ENCODE measurements around the gene P2RY8. TPM values are rescaled to one million over a fixed set of nuclear protein-coding genes. Genes with fewer than 3 reads are reported as not detected.

P2RY8 gene, protein sequence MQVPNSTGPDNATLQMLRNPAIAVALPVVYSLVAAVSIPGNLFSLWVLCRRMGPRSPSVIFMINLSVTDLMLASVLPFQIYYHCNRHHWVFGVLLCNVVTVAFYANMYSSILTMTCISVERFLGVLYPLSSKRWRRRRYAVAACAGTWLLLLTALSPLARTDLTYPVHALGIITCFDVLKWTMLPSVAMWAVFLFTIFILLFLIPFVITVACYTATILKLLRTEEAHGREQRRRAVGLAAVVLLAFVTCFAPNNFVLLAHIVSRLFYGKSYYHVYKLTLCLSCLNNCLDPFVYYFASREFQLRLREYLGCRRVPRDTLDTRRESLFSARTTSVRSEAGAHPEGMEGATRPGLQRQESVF
- not detected for polyA plus RNA-seq (2013, experiment 1 of 2)
- not detected for polyA plus RNA-seq (2013, experiment 2 of 2)

GRCh38 chrX:1537031-1537715 lies at the start of gene P2RY8:
P2RY8 (minus strand) TSS chrX:1537185; CDS start chrX:1466558, 70,627 bp downstream.
- H2BK5ac ChIP-seq (ENCODE audit: low read length), result no peak within 1 kb of the TSS
- no CpG with 5 or more reads among the region's 27 CpGs for WGBS (ENCODE audit: extremely low coverage, insufficient coverage, low lambda C conversion rate)
- no peak within 1 kb of the TSS for H3K56ac ChIP-seq (ENCODE audit: low read length)
- H3K79me2 ChIP-seq (ENCODE audit: control insufficient read depth, insufficient read depth, low read length), result no peaks in the 10 kb centered on the region
- H3K4ac ChIP-seq (ENCODE audit: low read depth, low read length), result no peak within 1 kb of the TSS
- no peaks in the 10 kb centered on the region for H3K27me3 ChIP-seq (ENCODE audit: insufficient read depth, low read length, poor library complexity)
- H3K27ac ChIP-seq (ENCODE audit: low read depth, low read length), result no peak within 1 kb of the TSS
- no peak within 1 kb of the TSS for H3K4me3 ChIP-seq (ENCODE audit: low read length)
- DNase-seq, result no peak
- H2BK15ac ChIP-seq (replicated peaks; ENCODE audit: low read depth), result no peak within 1 kb of the TSS
- no peaks in the 10 kb centered on the region for H3K4me1 ChIP-seq (ENCODE audit: control insufficient read depth, low read depth, low read length)
- H3K18ac ChIP-seq (ENCODE audit: low read length), result no peak within 1 kb of the TSS
- no peak within 1 kb of the TSS for H3K23ac ChIP-seq (ENCODE audit: low read length)
- no peak within 1 kb of the TSS for H2BK120ac ChIP-seq (ENCODE audit: low read depth, low read length)
- no peak within 1 kb of the TSS for H3K9ac ChIP-seq (ENCODE audit: low read length)
- H2AK5ac ChIP-seq (ENCODE audit: low read length), result no peak within 1 kb of the TSS
- H3K79me1 ChIP-seq (ENCODE audit: low read length), result no peaks in the 10 kb centered on the region
- H3K36me3 ChIP-seq (ENCODE audit: control insufficient read depth, insufficient read depth, low read length), result no peaks in the 10 kb centered on the region
- no peak within 1 kb of the TSS for H3K4me2 ChIP-seq (ENCODE audit: low read length)
- no peak within 1 kb of the TSS for H4K5ac ChIP-seq (ENCODE audit: low read length)
- no peak within 1 kb of the TSS for H4K8ac ChIP-seq (ENCODE audit: low read depth, low read length)

DNA sequence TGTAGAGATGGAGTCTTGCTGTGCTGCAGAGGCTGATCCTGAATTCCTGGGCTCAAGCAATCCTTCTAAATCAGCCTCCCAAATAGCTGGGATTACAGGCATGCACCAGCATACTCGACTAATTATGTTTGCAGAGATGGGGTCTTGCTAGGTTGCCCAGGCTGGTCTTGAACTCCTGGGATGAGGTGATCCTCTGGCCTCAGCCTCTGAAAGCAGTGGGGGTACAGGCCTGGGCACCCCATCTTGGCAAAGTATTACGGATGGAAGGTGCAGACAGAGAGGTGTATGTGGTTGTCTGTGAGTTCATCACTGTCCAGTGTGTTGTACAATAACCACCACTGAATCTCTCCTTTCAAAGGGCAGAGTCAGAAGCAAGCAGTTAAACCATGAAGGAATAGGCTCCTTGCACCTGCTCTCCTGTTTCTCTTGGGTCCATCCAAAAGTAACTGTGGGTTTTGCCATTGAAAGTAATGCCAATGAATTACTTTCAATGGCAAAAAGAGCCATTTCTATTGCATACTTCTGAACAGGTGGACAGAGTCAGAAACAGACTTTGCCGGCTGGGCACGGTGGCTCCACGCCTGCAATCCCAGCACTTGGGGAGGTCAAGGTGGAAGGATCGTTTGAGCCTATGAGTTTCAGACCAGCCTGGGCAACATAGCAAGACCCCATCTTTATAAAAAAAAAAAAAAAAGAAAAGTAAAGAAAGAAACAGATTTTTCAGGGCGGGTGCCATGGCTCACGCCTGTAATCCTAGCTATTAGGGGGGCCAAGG lies 47.4 kb upstream of the P2RY8 start:
- no peak overlapping the region for H3K18ac ChIP-seq (ENCODE audit: low read length)
- no peaks in the 10 kb centered on the region for H3K27me3 ChIP-seq (ENCODE audit: insufficient read depth, low read length, poor library complexity)
- no peaks in the 10 kb centered on the region for H3K36me3 ChIP-seq (ENCODE audit: control insufficient read depth, insufficient read depth, low read length)
- WGBS (ENCODE audit: extremely low coverage, insufficient coverage, low lambda C conversion rate), result no CpG with 5 or more reads among the region's 8 CpGs
- no peak overlapping the region for H3K4me2 ChIP-seq (ENCODE audit: low read length)
- H2BK15ac ChIP-seq (replicated peaks; ENCODE audit: low read depth), result no peak overlapping the region
- H3K4me3 ChIP-seq (ENCODE audit: low read length), result no peak overlapping the region
- no peak overlapping the region for H3K56ac ChIP-seq (ENCODE audit: low read length)
- no peak overlapping the region for H3K27ac ChIP-seq (ENCODE audit: low read depth, low read length)
- no peak overlapping the region for H2BK120ac ChIP-seq (ENCODE audit: low read depth, low read length)
- no peak overlapping the region for H3K9ac ChIP-seq (ENCODE audit: low read length)
- H3K79me2 ChIP-seq (ENCODE audit: control insufficient read depth, insufficient read depth, low read length), result no peaks in the 10 kb centered on the region
- H3K4ac ChIP-seq (ENCODE audit: low read depth, low read length), result no peak overlapping the region
- H3K79me1 ChIP-seq (ENCODE audit: low read length), result no peaks in the 10 kb centered on the region
- no peak for DNase-seq
- H3K4me1 ChIP-seq (ENCODE audit: control insufficient read depth, low read depth, low read length), result no peaks in the 10 kb centered on the region
- H2BK5ac ChIP-seq (ENCODE audit: low read length), result no peak overlapping the region
- H4K5ac ChIP-seq (ENCODE audit: low read length), result no peak overlapping the region
- no peak overlapping the region for H2AK5ac ChIP-seq (ENCODE audit: low read length)
- no peak overlapping the region for H4K8ac ChIP-seq (ENCODE audit: low read depth, low read length)
- H3K23ac ChIP-seq (ENCODE audit: low read length), result no peak overlapping the region

DNA sequence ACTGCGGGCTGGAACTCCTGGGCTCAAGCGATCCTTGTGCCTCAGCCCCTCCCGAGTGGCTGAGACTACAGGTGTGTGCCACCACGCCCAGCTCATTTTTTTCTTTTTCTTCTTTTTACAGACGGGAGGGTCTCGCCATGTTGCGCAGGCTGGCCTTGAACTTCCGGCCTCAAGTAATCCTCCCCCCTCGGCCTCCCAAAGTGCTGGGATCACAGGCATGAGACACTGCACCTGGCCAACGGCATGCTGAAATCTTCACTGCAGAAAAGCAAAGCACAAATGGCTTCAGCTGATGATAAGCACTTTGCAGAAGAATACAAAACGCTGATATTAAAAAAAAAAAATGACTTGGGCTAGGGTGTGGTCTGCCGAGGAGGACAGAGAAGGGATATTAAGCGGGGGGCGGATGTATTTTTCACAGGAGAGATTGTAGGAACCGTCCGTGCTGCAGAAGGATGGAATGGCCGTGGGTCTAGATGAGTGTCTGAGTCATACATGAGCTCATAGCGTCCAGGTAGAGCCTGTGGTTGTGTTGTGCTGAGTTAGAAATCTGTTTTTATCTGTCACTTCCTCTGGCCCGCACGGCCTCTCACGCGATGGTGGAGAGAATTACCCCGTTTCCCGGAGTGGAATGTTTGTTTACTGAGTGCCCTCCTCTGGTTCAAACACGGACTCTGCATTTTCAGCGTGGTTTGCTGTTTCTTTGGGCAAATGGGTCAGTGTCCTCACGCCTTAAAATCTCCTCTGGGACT lies 45.9 kb upstream of the P2RY8 start:
- H3K79me2 ChIP-seq (ENCODE audit: control insufficient read depth, insufficient read depth, low read length), result no peaks in the 10 kb centered on the region
- H3K4me2 ChIP-seq (ENCODE audit: low read length), result no peak overlapping the region
- no peak overlapping the region for H2AK5ac ChIP-seq (ENCODE audit: low read length)
- H3K4me1 ChIP-seq (ENCODE audit: control insufficient read depth, low read depth, low read length), result no peaks in the 10 kb centered on the region
- no peak overlapping the region for H2BK5ac ChIP-seq (ENCODE audit: low read length)
- no peaks in the 10 kb centered on the region for H3K36me3 ChIP-seq (ENCODE audit: control insufficient read depth, insufficient read depth, low read length)
- no peaks in the 10 kb centered on the region for H3K79me1 ChIP-seq (ENCODE audit: low read length)
- H3K56ac ChIP-seq (ENCODE audit: low read length), result no peak overlapping the region
- no peak overlapping the region for H3K23ac ChIP-seq (ENCODE audit: low read length)
- no peaks in the 10 kb centered on the region for H3K27me3 ChIP-seq (ENCODE audit: insufficient read depth, low read length, poor library complexity)
- no peak overlapping the region for H3K4ac ChIP-seq (ENCODE audit: low read depth, low read length)
- no peak overlapping the region for H2BK120ac ChIP-seq (ENCODE audit: low read depth, low read length)
- H4K8ac ChIP-seq (ENCODE audit: low read depth, low read length), result no peak overlapping the region
- no peak overlapping the region for H3K4me3 ChIP-seq (ENCODE audit: low read length)
- no peak overlapping the region for H3K18ac ChIP-seq (ENCODE audit: low read length)
- no peak for DNase-seq
- H4K5ac ChIP-seq (ENCODE audit: low read length), result no peak overlapping the region
- WGBS (ENCODE audit: extremely low coverage, insufficient coverage, low lambda C conversion rate), result no CpG with 5 or more reads among the region's 27 CpGs
- no peak overlapping the region for H3K27ac ChIP-seq (ENCODE audit: low read depth, low read length)
- no peak overlapping the region for H2BK15ac ChIP-seq (replicated peaks; ENCODE audit: low read depth)
- no peak overlapping the region for H3K9ac ChIP-seq (ENCODE audit: low read length)

DNA sequence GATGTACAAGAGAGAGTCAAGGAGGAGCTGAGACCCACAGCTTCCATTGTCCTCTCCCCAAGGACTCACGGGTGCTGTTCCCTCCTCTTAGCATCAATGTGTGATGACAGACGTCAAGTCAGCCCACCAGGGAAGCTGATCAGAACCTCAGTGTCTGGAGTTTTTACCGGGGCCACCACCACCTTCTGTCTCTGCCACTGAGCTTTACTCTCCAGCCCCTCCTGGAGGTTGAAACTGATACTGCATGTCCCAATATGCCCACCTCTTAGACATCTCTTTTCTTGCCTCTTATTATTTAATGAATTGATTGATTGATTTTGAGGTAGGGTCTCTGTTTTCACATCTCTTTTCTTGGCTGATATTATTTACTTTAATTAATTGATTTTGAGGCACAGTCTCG lies 44.1 kb upstream of the P2RY8 start:
- Histone ChIP-seq H3K36me3 (ENCODE audit: control insufficient read depth, insufficient read depth, low read length) (no peaks in the 10 kb centered on the region), H3K27ac (ENCODE audit: low read depth, low read length) (no peak overlapping the region), H2BK15ac (replicated peaks; ENCODE audit: low read depth) (no peak overlapping the region), H3K4me3 (ENCODE audit: low read length) (no peak overlapping the region), H3K4me2 (ENCODE audit: low read length) (no peak overlapping the region), H3K4me1 (ENCODE audit: control insufficient read depth, low read depth, low read length) (no peaks in the 10 kb centered on the region), H2BK120ac (ENCODE audit: low read depth, low read length) (no peak overlapping the region), H3K27me3 (ENCODE audit: insufficient read depth, low read length, poor library complexity) (no peaks in the 10 kb centered on the region), H3K4ac (ENCODE audit: low read depth, low read length) (no peak overlapping the region), H3K56ac (ENCODE audit: low read length) (no peak overlapping the region), H3K79me2 (ENCODE audit: control insufficient read depth, insufficient read depth, low read length) (no peaks in the 10 kb centered on the region), H2AK5ac (ENCODE audit: low read length) (no peak overlapping the region), H3K23ac (ENCODE audit: low read length) (no peak overlapping the region), H3K18ac (ENCODE audit: low read length) (no peak overlapping the region), H2BK5ac (ENCODE audit: low read length) (no peak overlapping the region), H3K79me1 (ENCODE audit: low read length) (no peaks in the 10 kb centered on the region), H3K9ac (ENCODE audit: low read length) (no peak overlapping the region), H4K8ac (ENCODE audit: low read depth, low read length) (no peak overlapping the region), H4K5ac (ENCODE audit: low read length) (no peak overlapping the region)
- no CpG with 5 or more reads among the region's 4 CpGs for WGBS (ENCODE audit: extremely low coverage, insufficient coverage, low lambda C conversion rate)
- peak; percentile 63 for DNase-seq

GRCh38 chrX:1578511-1579173 lies 41.7 kb upstream of the P2RY8 start:
- Histone ChIP-seq H3K4me1 (ENCODE audit: control insufficient read depth, low read depth, low read length) (no peaks in the 10 kb centered on the region), H3K27ac (ENCODE audit: low read depth, low read length) (no peak overlapping the region), H2BK120ac (ENCODE audit: low read depth, low read length) (no peak overlapping the region), H2BK15ac (replicated peaks; ENCODE audit: low read depth) (no peak overlapping the region), H3K36me3 (ENCODE audit: control insufficient read depth, insufficient read depth, low read length) (no peaks in the 10 kb centered on the region), H3K27me3 (ENCODE audit: insufficient read depth, low read length, poor library complexity) (no peaks in the 10 kb centered on the region), H3K56ac (ENCODE audit: low read length) (no peak overlapping the region), H2BK5ac (ENCODE audit: low read length) (no peak overlapping the region), H3K79me2 (ENCODE audit: control insufficient read depth, insufficient read depth, low read length) (no peaks in the 10 kb centered on the region), H3K9ac (ENCODE audit: low read length) (no peak overlapping the region), H3K4ac (ENCODE audit: low read depth, low read length) (no peak overlapping the region), H3K23ac (ENCODE audit: low read length) (no peak overlapping the region), H4K5ac (ENCODE audit: low read length) (no peak overlapping the region), H3K79me1 (ENCODE audit: low read length) (no peaks in the 10 kb centered on the region), H3K4me3 (ENCODE audit: low read length) (no peak overlapping the region), H2AK5ac (ENCODE audit: low read length) (no peak overlapping the region), H3K18ac (ENCODE audit: low read length) (no peak overlapping the region), H3K4me2 (ENCODE audit: low read length) (no peak overlapping the region), H4K8ac (ENCODE audit: low read depth, low read length) (no peak overlapping the region)
- WGBS (ENCODE audit: extremely low coverage, insufficient coverage, low lambda C conversion rate), result no CpG with 5 or more reads among the region's 6 CpGs
- DNase-seq, result no peak
